Endodermal cell (in vitro differentiated cells): ENCODE data around the gene PPM1B. TPM values are rescaled to one million over a fixed set of nuclear protein-coding genes. Genes with fewer than 3 reads are reported as not detected.

Experiments used
- DNase-seq: peaks from one replicate; pipeline ENCODE4 v3.0.0-alpha.2; 2017
- H3K27ac ChIP-seq: 2 replicates; pipeline ENCODE4 v1.5.1; 2013; ENCODE audit warnings: mild to moderate bottlenecking, low read depth, low read length, moderate library complexity
- H3K27me3 ChIP-seq: 2 replicates; pipeline ENCODE4 v1.6.1; 2013; ENCODE audit warnings: mild to moderate bottlenecking, low read length, moderate library complexity; ENCODE audit not compliant: insufficient read depth, control insufficient read depth, poor library complexity, severe bottlenecking
- H3K36me3 ChIP-seq: 2 replicates; pipeline ENCODE4 v1.7.0; 2013; ENCODE audit warnings: mild to moderate bottlenecking, low read length, moderate library complexity; ENCODE audit not compliant: control insufficient read depth, insufficient read depth
- H3K4me1 ChIP-seq: one replicate; pipeline ENCODE4 v1.7.0; 2013; ENCODE audit warnings: low read length; ENCODE audit not compliant: control insufficient read depth, insufficient read depth
- H3K4me3 ChIP-seq: 2 replicates; pipeline ENCODE4 v1.5.1; 2013; ENCODE audit warnings: mild to moderate bottlenecking, low read length, moderate library complexity
- H3K9ac ChIP-seq: 2 replicates; pipeline ENCODE4 v1.6.1; 2013; ENCODE audit warnings: mild to moderate bottlenecking, low read length, moderate library complexity; ENCODE audit not compliant: poor library complexity, severe bottlenecking; ENCODE audit errors: extremely low read depth
- H3K9me3 ChIP-seq: 2 replicates; pipeline ENCODE4 v1.6.1; 2013; ENCODE audit warnings: mild to moderate bottlenecking, low read length, moderate library complexity; ENCODE audit not compliant: control insufficient read depth
- H3K27ac Mint-ChIP-seq: 2 replicates; pipeline ENCODE4 v1.8.0; 2020; ENCODE audit warnings: mixed read lengths
- H3K27me3 Mint-ChIP-seq: 2 replicates; pipeline ENCODE4 v1.8.0; 2021; ENCODE audit warnings: mild to moderate bottlenecking, mixed read lengths; ENCODE audit not compliant: insufficient read depth
- H3K36me3 Mint-ChIP-seq: 2 replicates; pipeline ENCODE4 v1.8.0; 2020; ENCODE audit warnings: low read depth, mixed read lengths
- H3K4me1 Mint-ChIP-seq: 2 replicates; pipeline ENCODE4 v1.8.0; 2020; ENCODE audit warnings: mixed read lengths
- H3K4me3 Mint-ChIP-seq: 2 replicates; pipeline ENCODE4 v1.8.0; 2020; ENCODE audit warnings: mild to moderate bottlenecking, moderate library complexity, mixed read lengths
- H3K9me3 Mint-ChIP-seq: 2 replicates; pipeline ENCODE4 v1.8.0; 2020; ENCODE audit warnings: mild to moderate bottlenecking, mixed read lengths
- whole genome bisulfite sequencing, 2 experiments: methylation state at CpG; one replicate each; pipeline versions ENCODE4 v1.1.5 to v1.1.7; 2013; ENCODE audit warnings: missing lambda C conversion rate in 2 of 2, mixed read lengths in 1 of 2; ENCODE audit not compliant: insufficient coverage in 1 of 2, insufficient read length in 1 of 2; 5-methylcytosine and 5-hydroxymethylcytosine counted together
- total RNA-seq, 2 donors: library from RNA; stranded (reverse); fragmentation: NEBNext Ultra II Directional in 1 of 2; extraction: Animal tissue kit (Norgen Biotek cat#: 25700) in 1 of 2; gene quantifications; 2 replicates in 1 of 2; 3 replicates in 1 of 2; pipeline ENCODE4 v1.2.1, GENCODE V29; 2021
- TF ChIP-seq, protein P1 (sequence below): fragments of 200-600 bp; sonication (generic); conservative IDR thresholded peaks from 2 replicates; pipeline ENCODE4 v1.5.0; 2021; ENCODE audit warnings: antibody characterized with exemption, mild to moderate bottlenecking

PPM1B gene
- total RNA-seq, 2 donors from 2014 or later: 54.9 to 70.5 TPM

GRCh38 chr2:44150473-44150872, 18.2 kb upstream of the PPM1B start:
- Histone ChIP-seq H3K4me1 (no peaks in the 10 kb centered on the region), H3K9ac (no peak overlapping the region), H3K27me3 (no peaks in the 10 kb centered on the region), H3K9me3 (peaks cover 5% of the 10 kb centered on the region), H3K4me3 (no peak overlapping the region), H3K27ac (no peak overlapping the region), H3K36me3 (no peaks in the 10 kb centered on the region)
- H3K9me3 Mint-ChIP-seq: no peaks in the 10 kb centered on the region
- H3K27ac Mint-ChIP-seq: no peak overlapping the region
- TF ChIP-seq, protein P1, sequence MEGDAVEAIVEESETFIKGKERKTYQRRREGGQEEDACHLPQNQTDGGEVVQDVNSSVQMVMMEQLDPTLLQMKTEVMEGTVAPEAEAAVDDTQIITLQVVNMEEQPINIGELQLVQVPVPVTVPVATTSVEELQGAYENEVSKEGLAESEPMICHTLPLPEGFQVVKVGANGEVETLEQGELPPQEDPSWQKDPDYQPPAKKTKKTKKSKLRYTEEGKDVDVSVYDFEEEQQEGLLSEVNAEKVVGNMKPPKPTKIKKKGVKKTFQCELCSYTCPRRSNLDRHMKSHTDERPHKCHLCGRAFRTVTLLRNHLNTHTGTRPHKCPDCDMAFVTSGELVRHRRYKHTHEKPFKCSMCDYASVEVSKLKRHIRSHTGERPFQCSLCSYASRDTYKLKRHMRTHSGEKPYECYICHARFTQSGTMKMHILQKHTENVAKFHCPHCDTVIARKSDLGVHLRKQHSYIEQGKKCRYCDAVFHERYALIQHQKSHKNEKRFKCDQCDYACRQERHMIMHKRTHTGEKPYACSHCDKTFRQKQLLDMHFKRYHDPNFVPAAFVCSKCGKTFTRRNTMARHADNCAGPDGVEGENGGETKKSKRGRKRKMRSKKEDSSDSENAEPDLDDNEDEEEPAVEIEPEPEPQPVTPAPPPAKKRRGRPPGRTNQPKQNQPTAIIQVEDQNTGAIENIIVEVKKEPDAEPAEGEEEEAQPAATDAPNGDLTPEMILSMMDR: no peak
- DNase-seq: no peak
- no peaks in the 10 kb centered on the region for H3K4me1 Mint-ChIP-seq
- 94 to 96% methylated on average over 3 of the region's 3 CpGs for WGBS, 2 experiments
- no peaks in the 10 kb centered on the region for H3K36me3 Mint-ChIP-seq
- H3K4me3 Mint-ChIP-seq: no peak overlapping the region
- H3K27me3 Mint-ChIP-seq: no peaks in the 10 kb centered on the region

GRCh38 chr2:44152865-44153669, 15.6 kb upstream of the PPM1B start:
- no peak overlapping the region for H3K27ac Mint-ChIP-seq
- Histone ChIP-seq H3K4me3 (no peak overlapping the region), H3K36me3 (no peaks in the 10 kb centered on the region), H3K27me3 (no peaks in the 10 kb centered on the region), H3K4me1 (no peaks in the 10 kb centered on the region), H3K9me3 (peaks cover 5% of the 10 kb centered on the region), H3K9ac (no peak overlapping the region), H3K27ac (no peak overlapping the region)
- DNase-seq: no peak
- H3K27me3 Mint-ChIP-seq: no peaks in the 10 kb centered on the region
- TF ChIP-seq, protein P1: no peak
- H3K9me3 Mint-ChIP-seq: no peaks in the 10 kb centered on the region
- 71 to 89% methylated on average over 4 to 7 of the region's 8 CpGs for WGBS, 2 experiments
- H3K4me3 Mint-ChIP-seq: no peak overlapping the region
- no peaks in the 10 kb centered on the region for H3K36me3 Mint-ChIP-seq
- peaks cover 8% of the 10 kb centered on the region for H3K4me1 Mint-ChIP-seq

GRCh38 chr2:44155666-44156446, 12.8 kb upstream of the PPM1B start:
- Mint-ChIP-seq H3K27me3 (no peaks in the 10 kb centered on the region), H3K27ac (no peak overlapping the region), H3K36me3 (no peaks in the 10 kb centered on the region), H3K9me3 (no peaks in the 10 kb centered on the region), H3K4me3 (no peak overlapping the region), H3K4me1 (peaks cover 8% of the 10 kb centered on the region)
- 95 to 100% methylated on average over 4 to 5 of the region's 5 CpGs for WGBS, 2 experiments
- Histone ChIP-seq H3K9me3 (no peaks in the 10 kb centered on the region), H3K27ac (no peak overlapping the region), H3K9ac (no peak overlapping the region), H3K4me3 (no peak overlapping the region), H3K27me3 (no peaks in the 10 kb centered on the region), H3K36me3 (no peaks in the 10 kb centered on the region), H3K4me1 (no peaks in the 10 kb centered on the region)
- TF ChIP-seq, protein P1: no peak
- DNase-seq: no peak
